HG03025 (cell line): ENCODE measurements around the gene PARD6G.

Experiments
- ATAC-seq: cut with Tn5 transposase; IDR thresholded peaks from one replicate; pipeline ENCODE4 v1.9.1; 2021; ENCODE audit warnings: mild to moderate bottlenecking, moderate library complexity; ENCODE audit not compliant: unreplicated experiment, low FRiP score

The PARD6G gene

GRCh38 chr18:80157708-80158343 lies 89.5 kb downstream of the PARD6G start:
- ATAC-seq: no peak

GRCh38 chr18:80154293-80154692 lies 93.0 kb downstream of the PARD6G start:
- no peak for ATAC-seq

- ATAC-seq: no peak
Observed at GRCh38 chr18:80149667-80150066, 97.6 kb downstream of the PARD6G start.

GRCh38 chr18:80148326-80149199 lies 98.8 kb downstream of the PARD6G start:
- no peak for ATAC-seq

- peak; percentile 80 for ATAC-seq
Observed at GRCh38 chr18:80147418-80148325, 99.6 kb downstream of the PARD6G start.

GRCh38 chr18:80147037-80147417 lies 100.3 kb downstream of the PARD6G start:
- peak; percentile 20 for ATAC-seq

- no peak for ATAC-seq
Observed at GRCh38 chr18:80145196-80145804, 102.0 kb downstream of the PARD6G start.

- ATAC-seq: no peak
Observed at GRCh38 chr18:80143881-80144280, 103.4 kb downstream of the PARD6G start.

DNA sequence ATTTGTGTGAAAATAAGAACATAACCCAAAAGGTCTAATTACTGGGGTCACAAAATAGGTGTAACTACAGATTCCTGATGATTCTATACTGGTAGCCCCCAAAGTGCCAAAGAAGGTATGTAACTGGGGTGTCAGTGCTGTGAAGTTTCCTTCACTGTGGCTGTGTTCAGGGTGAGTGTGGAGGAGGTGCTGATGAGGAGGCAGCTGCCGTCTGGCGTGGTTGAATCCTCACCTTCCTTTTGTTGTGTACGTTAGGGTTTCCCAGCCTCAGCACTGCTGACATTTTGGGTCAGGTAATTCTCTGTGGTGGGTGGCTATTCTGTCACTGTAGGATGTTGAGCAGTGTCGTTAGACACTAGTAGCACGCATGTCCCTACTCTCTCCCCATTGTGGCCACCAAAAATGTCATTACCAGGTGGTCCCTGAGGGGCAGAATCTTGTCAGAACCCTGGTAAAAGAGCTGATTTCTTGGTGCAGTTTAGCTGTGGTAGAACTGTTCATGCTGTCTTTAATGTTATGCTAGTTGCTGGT lies 106.8 kb downstream of the PARD6G start:
- no peak for ATAC-seq

GRCh38 chr18:80137976-80138375 lies 109.3 kb downstream of the PARD6G start:
- ATAC-seq: no peak

- ATAC-seq: no peak
Observed at GRCh38 chr18:80137137-80137536, 110.2 kb downstream of the PARD6G start.

GRCh38 chr18:80136679-80137078 lies 110.6 kb downstream of the PARD6G start:
- ATAC-seq: no peak

- ATAC-seq: no peak
Observed at GRCh38 chr18:80135136-80135535, 112.2 kb downstream of the PARD6G start.

DNA sequence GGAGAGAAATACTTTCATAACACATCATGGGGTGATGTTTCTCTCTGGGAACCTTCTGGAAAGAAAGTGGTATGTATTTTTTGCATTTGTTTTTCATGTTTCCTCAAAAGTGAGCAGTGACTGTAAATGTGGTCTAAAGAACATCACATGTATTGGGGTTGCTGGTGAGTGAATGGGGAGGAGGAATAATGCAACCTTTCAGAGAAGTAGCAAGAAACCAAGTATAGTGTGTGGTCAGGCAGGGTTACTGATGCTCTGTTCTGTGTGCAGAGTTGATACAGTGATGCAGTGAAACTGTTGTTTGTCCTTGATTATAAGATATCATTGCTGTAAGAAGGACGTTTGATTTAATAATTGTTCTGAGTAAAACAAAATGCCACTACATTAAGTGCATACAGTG lies 114.2 kb downstream of the PARD6G start:
- ATAC-seq: no peak

GRCh38 chr18:80132180-80132812 lies 115.0 kb downstream of the PARD6G start:
- ATAC-seq: no peak

DNA sequence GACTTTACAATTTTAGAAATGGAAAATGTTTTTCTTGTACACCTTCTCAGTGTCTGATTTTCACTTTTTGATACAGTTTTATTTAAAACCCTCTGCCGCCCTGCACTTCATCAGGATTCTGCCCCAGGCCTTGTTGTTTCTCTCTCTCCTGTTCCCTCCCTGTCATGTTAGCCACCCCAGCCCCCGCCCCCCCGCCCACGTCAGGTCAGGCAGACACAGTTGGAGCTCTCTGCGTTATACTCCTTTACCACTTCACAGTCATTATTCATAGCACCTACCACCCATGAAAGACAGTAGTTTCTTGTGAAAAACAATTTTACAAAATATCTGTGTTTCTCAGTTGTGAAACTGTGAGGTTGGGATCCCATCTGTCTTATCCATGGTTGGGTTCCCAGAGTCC lies 116.8 kb downstream of the PARD6G start:
- no peak for ATAC-seq

DNA sequence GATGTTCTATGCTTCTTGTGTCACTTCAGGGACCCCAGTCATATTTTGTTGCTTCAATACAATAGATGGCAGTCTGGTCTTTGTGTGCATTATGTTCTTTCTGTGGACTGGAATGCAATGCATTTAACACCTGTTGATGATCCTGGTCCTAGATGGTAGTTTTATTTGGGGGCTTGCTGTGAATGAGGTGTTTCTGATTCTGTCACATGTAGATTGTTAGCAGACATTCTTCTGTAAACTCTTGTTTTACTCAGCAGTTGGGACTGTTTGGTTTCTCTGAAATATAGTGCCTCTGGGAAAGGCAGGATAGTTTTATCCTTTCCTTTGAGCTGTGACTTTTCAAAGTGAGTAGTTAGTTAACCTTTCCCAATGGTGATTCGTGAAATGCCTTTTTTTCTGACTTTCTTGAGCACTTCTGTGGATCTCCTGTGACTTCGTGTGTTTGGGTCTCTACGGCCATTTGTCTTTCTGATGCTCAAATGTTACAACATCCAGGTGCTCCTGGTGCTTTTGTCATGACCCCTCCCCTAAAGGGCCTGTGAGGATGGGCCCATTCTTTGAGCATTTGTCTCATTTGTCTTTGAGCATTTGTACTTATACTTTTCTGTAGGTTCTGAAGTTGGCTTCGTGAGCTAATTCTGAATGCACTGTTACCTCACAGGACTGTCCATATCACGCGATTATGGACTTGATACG lies 117.5 kb downstream of the PARD6G start:
- ATAC-seq: no peak

GRCh38 chr18:80127635-80128034 lies 119.7 kb downstream of the PARD6G start:
- ATAC-seq: no peak

DNA sequence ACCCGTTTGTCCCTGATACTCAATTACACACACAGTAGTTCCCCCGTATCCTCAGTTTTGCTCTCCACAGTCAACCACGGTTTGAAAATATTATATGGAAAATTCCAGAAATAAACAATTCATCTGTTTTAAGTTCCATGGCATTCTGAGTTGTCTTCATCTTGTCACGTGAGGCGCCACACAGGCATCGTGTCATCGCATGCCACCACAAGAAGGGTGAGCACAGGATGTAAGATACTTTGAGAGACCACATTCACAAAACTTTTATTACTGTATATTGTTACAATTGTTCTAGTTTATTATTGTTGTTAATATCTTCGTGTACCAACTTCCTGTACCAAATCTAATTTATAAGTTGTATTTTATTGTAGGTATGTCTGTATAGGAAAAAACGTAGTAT lies 120.5 kb downstream of the PARD6G start:
- no peak for ATAC-seq
